GM23338 (cell line): ENCODE measurements around the gene NUDC. TPM values are rescaled to one million over a fixed set of nuclear protein-coding genes. Genes with fewer than 3 reads are reported as not detected.

ENCODE experiments used
- ATAC-seq: fragments of 200-7000 bp; cut with Tn5 transposase; 3 replicates; pipeline ENCODE4 v1.9.1; 2020
- DNase-seq: peaks from one replicate; pipeline ENCODE4 v3.0.0-alpha.2; 2015; ENCODE audit warnings: low spot score
- H2AFZ ChIP-seq: fragments of 200-600 bp; sonication (generic); 2 replicates; pipeline ENCODE4 v1.8.0; 2016; ENCODE audit warnings: antibody characterized with exemption, mild to moderate bottlenecking, moderate library complexity
- H3F3A ChIP-seq: fragments of 200-600 bp; sonication (generic); replicated peaks from 2 replicates; pipeline ENCODE4 v1.8.0; 2017; ENCODE audit warnings: antibody characterized with exemption, mixed run types, low read depth
- H3K27ac ChIP-seq: fragments of 200-600 bp; sonication (generic); 2 replicates; pipeline ENCODE4 v1.6.1; 2016; ENCODE audit warnings: low read depth
- H3K27me3 ChIP-seq: fragments of 200-600 bp; sonication (generic); 2 replicates; pipeline ENCODE4 v1.8.0; 2016; ENCODE audit warnings: mild to moderate bottlenecking, mixed run types, moderate library complexity; ENCODE audit not compliant: insufficient read depth
- H3K36me3 ChIP-seq: fragments of 200-600 bp; sonication (generic); 2 replicates; pipeline ENCODE4 v1.8.0; 2016; ENCODE audit warnings: mild to moderate bottlenecking; ENCODE audit not compliant: insufficient read depth
- H3K4me1 ChIP-seq: fragments of 200-600 bp; sonication (generic); 2 replicates; pipeline ENCODE4 v1.8.0; 2016; ENCODE audit warnings: mild to moderate bottlenecking, moderate library complexity; ENCODE audit not compliant: insufficient read depth
- H3K4me2 ChIP-seq: fragments of 200-600 bp; sonication (generic); 2 replicates; pipeline ENCODE4 v1.7.1; 2017; ENCODE audit warnings: mixed run types
- H3K4me3 ChIP-seq: fragments of 200-600 bp; sonication (generic); 2 replicates; pipeline ENCODE4 v1.6.1; 2016; ENCODE audit warnings: mixed run types
- H3K79me2 ChIP-seq: fragments of 200-600 bp; sonication (generic); replicated peaks from 2 replicates; pipeline ENCODE4 v1.8.0; 2017; ENCODE audit warnings: mild to moderate bottlenecking; ENCODE audit not compliant: insufficient read depth
- H3K9me2 ChIP-seq: fragments of 200-600 bp; sonication (generic); 2 replicates; pipeline ENCODE4 v1.8.0; 2017; ENCODE audit not compliant: insufficient read depth
- H4K20me1 ChIP-seq: fragments of 200-600 bp; sonication (generic); replicated peaks from 2 replicates; pipeline ENCODE4 v1.8.0; 2017; ENCODE audit warnings: mild to moderate bottlenecking; ENCODE audit not compliant: insufficient read depth
- H3K27ac Mint-ChIP-seq: 2 replicates; pipeline ENCODE4 v1.8.0; 2020; ENCODE audit warnings: inconsistent platforms, mild to moderate bottlenecking, moderate library complexity, mixed read lengths
- H3K27me3 Mint-ChIP-seq: 3 replicates; pipeline ENCODE4 v1.8.0; 2022; ENCODE audit warnings: low read depth, mild to moderate bottlenecking, moderate library complexity, mixed read lengths, inconsistent platforms; ENCODE audit not compliant: insufficient read depth, poor library complexity
- H3K36me3 Mint-ChIP-seq: 3 replicates; pipeline ENCODE4 v1.8.0; 2021; ENCODE audit warnings: low read depth, mild to moderate bottlenecking, inconsistent platforms, moderate library complexity, mixed read lengths
- H3K4me1 Mint-ChIP-seq: 3 replicates; pipeline ENCODE4 v1.8.0; 2020; ENCODE audit warnings: mild to moderate bottlenecking, inconsistent platforms, mixed read lengths
- H3K4me3 Mint-ChIP-seq: 3 replicates; pipeline ENCODE4 v1.8.0; 2021; ENCODE audit warnings: moderate library complexity, mild to moderate bottlenecking, inconsistent platforms, mixed read lengths
- H3K9me3 Mint-ChIP-seq: 3 replicates; pipeline ENCODE4 v1.8.0; 2020; ENCODE audit warnings: moderate library complexity, mild to moderate bottlenecking, inconsistent platforms, mixed read lengths
- CREB1 ChIP-seq: fragments of 250-450 bp; sonication (Bioruptor Pico); IDR thresholded peaks from 2 replicates; pipeline ENCODE4 v1.5.0; 2020; ENCODE audit warnings: low read depth, mild to moderate bottlenecking, moderate library complexity
- EZH2 ChIP-seq: fragments of 200-600 bp; sonication (generic); IDR thresholded peaks from one replicate; pipeline ENCODE4 v1.8.0; 2017; ENCODE audit warnings: antibody characterized with exemption, mild to moderate bottlenecking, low read depth; ENCODE audit not compliant: unreplicated experiment
- EZH2phosphoT487 ChIP-seq: fragments of 200-600 bp; sonication (generic); IDR thresholded peaks from one replicate; pipeline ENCODE4 v1.8.1; 2018; ENCODE audit warnings: antibody characterized with exemption; ENCODE audit not compliant: unreplicated experiment
- JUNB ChIP-seq: IDR thresholded peaks from one replicate; pipeline ENCODE4 v1.6.1; 2016; ENCODE audit warnings: antibody characterized with exemption; ENCODE audit not compliant: unreplicated experiment
- NANOG ChIP-seq: IDR thresholded peaks from 2 replicates; pipeline ENCODE4 v1.6.1; 2016; ENCODE audit warnings: antibody characterized with exemption, borderline replicate concordance
- POLR2AphosphoS5 ChIP-seq: IDR thresholded peaks from 2 replicates; pipeline ENCODE4 v1.6.1; 2016; ENCODE audit warnings: antibody characterized with exemption, low read depth
- STAT1 ChIP-seq: IDR thresholded peaks from one replicate; pipeline ENCODE4 v1.6.1; 2016; ENCODE audit warnings: antibody characterized with exemption; ENCODE audit not compliant: unreplicated experiment
- ZNF114 ChIP-seq: fragments of 250-450 bp; sonication (Bioruptor Pico); IDR thresholded peaks from 2 replicates; pipeline ENCODE4 v1.5.0; 2020; ENCODE audit warnings: mild to moderate bottlenecking, moderate library complexity
- ZNF331 ChIP-seq: fragments of 250-450 bp; sonication (Bioruptor Pico); IDR thresholded peaks from 2 replicates; pipeline ENCODE4 v1.5.0; 2020; ENCODE audit warnings: low read depth, mild to moderate bottlenecking, moderate library complexity
- polyA plus RNA-seq: library from polyadenylated mRNA; unstranded; fragments of >200 nt; fragmentation: Nextera tagmentation; extraction: Ambion mirVana; gene quantifications from 2 replicates; pipeline ENCODE4 v1.2.1, GENCODE V29; 2016
- total RNA-seq: library from RNA; depleted of rRNA; stranded (reverse); fragments of >200 nt; shearing (Covaris generic); gene quantifications from 2 replicates; pipeline ENCODE4 v1.2.3, GENCODE V29; 2014
- TF ChIP-seq, protein P1 (sequence below): fragments of 250-450 bp; sonication (Bioruptor Pico); IDR thresholded peaks from 2 replicates; pipeline ENCODE4 v1.5.0; 2020; ENCODE audit warnings: mild to moderate bottlenecking, moderate library complexity
- TF ChIP-seq, protein P2 (sequence below), 2 experiments: fragments of 200-600 bp in 1 of 2; sonication (generic) in 1 of 2; conservative IDR thresholded peaks; 2 replicates each; pipeline versions ENCODE4 v1.5.1 to v1.6.1; 2016 to 2017; ENCODE audit warnings: antibody characterized with exemption in 2 of 2, low read depth in 2 of 2, mild to moderate bottlenecking in 2 of 2, moderate library complexity in 1 of 2
- TF ChIP-seq, protein P3 (sequence below): IDR thresholded peaks from one replicate; pipeline ENCODE4 v1.6.1; 2018; ENCODE audit warnings: antibody characterized with exemption; ENCODE audit not compliant: unreplicated experiment
- TF ChIP-seq, protein P4 (sequence below): IDR thresholded peaks from 2 replicates; pipeline ENCODE4 v1.6.1; 2016; ENCODE audit warnings: antibody characterized with exemption

The NUDC gene
- total and polyA plus RNA-seq, 2 experiments from 2014 or later: 96.2 to 224 TPM

DNA sequence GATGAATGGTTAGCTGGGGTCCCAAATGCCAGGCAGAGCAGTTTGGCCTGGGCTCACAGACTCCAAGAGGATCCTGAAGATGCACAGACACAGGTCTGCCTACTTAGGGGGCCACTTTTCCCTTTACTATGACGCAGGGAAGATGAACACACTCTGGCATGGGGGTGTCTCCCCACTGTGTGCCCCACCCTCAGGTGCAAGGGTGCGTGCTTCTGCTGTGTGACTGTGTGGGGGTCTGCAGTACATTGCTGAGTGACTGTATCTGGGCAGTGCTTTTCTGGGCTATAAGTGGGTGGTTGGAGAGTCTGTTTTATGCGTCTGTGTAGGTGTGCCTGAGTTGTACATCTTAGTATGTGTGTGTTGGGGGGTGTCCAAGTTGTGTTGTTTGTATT lies 11.6 kb upstream of the NUDC start:
- no peak for TF ChIP-seq ZNF114 (CRISPR knock-in tag)
- no peak for TF ChIP-seq ZNF331 (CRISPR knock-in tag)
- TF ChIP-seq EZH2phosphoT487: no peak
- no peak for TF ChIP-seq STAT1
- TF ChIP-seq, protein P1, sequence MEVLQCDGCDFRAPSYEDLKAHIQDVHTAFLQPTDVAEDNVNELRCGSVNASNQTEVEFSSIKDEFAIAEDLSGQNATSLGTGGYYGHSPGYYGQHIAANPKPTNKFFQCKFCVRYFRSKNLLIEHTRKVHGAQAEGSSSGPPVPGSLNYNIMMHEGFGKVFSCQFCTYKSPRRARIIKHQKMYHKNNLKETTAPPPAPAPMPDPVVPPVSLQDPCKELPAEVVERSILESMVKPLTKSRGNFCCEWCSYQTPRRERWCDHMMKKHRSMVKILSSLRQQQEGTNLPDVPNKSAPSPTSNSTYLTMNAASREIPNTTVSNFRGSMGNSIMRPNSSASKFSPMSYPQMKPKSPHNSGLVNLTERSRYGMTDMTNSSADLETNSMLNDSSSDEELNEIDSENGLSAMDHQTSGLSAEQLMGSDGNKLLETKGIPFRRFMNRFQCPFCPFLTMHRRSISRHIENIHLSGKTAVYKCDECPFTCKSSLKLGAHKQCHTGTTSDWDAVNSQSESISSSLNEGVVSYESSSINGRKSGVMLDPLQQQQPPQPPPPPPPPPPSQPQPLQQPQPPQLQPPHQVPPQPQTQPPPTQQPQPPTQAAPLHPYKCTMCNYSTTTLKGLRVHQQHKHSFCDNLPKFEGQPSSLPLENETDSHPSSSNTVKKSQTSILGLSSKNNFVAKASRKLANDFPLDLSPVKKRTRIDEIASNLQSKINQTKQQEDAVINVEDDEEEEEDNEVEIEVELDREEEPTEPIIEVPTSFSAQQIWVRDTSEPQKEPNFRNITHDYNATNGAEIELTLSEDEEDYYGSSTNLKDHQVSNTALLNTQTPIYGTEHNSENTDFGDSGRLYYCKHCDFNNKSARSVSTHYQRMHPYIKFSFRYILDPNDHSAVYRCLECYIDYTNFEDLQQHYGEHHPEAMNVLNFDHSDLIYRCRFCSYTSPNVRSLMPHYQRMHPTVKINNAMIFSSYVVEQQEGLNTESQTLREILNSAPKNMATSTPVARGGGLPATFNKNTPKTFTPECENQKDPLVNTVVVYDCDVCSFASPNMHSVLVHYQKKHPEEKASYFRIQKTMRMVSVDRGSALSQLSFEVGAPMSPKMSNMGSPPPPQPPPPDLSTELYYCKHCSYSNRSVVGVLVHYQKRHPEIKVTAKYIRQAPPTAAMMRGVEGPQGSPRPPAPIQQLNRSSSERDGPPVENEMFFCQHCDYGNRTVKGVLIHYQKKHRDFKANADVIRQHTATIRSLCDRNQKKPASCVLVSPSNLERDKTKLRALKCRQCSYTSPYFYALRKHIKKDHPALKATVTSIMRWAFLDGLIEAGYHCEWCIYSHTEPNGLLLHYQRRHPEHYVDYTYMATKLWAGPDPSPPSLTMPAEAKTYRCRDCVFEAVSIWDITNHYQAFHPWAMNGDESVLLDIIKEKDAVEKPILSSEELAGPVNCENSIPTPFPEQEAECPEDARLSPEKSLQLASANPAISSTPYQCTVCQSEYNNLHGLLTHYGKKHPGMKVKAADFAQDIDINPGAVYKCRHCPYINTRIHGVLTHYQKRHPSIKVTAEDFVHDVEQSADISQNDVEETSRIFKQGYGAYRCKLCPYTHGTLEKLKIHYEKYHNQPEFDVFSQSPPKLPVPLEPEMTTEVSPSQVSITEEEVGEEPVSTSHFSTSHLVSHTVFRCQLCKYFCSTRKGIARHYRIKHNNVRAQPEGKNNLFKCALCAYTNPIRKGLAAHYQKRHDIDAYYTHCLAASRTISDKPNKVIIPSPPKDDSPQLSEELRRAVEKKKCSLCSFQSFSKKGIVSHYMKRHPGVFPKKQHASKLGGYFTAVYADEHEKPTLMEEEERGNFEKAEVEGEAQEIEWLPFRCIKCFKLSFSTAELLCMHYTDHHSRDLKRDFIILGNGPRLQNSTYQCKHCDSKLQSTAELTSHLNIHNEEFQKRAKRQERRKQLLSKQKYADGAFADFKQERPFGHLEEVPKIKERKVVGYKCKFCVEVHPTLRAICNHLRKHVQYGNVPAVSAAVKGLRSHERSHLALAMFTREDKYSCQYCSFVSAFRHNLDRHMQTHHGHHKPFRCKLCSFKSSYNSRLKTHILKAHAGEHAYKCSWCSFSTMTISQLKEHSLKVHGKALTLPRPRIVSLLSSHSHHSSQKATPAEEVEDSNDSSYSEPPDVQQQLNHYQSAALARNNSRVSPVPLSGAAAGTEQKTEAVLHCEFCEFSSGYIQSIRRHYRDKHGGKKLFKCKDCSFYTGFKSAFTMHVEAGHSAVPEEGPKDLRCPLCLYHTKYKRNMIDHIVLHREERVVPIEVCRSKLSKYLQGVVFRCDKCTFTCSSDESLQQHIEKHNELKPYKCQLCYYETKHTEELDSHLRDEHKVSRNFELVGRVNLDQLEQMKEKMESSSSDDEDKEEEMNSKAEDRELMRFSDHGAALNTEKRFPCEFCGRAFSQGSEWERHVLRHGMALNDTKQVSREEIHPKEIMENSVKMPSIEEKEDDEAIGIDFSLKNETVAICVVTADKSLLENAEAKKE (CRISPR knock-in tag): no peak
- no peak for TF ChIP-seq EZH2
- TF ChIP-seq JUNB: no peak
- TF ChIP-seq CREB1 (CRISPR knock-in tag): no peak
- TF ChIP-seq NANOG: no peak
- TF ChIP-seq, protein P2, sequence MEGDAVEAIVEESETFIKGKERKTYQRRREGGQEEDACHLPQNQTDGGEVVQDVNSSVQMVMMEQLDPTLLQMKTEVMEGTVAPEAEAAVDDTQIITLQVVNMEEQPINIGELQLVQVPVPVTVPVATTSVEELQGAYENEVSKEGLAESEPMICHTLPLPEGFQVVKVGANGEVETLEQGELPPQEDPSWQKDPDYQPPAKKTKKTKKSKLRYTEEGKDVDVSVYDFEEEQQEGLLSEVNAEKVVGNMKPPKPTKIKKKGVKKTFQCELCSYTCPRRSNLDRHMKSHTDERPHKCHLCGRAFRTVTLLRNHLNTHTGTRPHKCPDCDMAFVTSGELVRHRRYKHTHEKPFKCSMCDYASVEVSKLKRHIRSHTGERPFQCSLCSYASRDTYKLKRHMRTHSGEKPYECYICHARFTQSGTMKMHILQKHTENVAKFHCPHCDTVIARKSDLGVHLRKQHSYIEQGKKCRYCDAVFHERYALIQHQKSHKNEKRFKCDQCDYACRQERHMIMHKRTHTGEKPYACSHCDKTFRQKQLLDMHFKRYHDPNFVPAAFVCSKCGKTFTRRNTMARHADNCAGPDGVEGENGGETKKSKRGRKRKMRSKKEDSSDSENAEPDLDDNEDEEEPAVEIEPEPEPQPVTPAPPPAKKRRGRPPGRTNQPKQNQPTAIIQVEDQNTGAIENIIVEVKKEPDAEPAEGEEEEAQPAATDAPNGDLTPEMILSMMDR (conservative IDR thresholded peaks at IDR 0.05; ENCODE audit: low read depth in 2 of 2): no peak
- TF ChIP-seq POLR2AphosphoS5: no peak
- TF ChIP-seq, protein P3, sequence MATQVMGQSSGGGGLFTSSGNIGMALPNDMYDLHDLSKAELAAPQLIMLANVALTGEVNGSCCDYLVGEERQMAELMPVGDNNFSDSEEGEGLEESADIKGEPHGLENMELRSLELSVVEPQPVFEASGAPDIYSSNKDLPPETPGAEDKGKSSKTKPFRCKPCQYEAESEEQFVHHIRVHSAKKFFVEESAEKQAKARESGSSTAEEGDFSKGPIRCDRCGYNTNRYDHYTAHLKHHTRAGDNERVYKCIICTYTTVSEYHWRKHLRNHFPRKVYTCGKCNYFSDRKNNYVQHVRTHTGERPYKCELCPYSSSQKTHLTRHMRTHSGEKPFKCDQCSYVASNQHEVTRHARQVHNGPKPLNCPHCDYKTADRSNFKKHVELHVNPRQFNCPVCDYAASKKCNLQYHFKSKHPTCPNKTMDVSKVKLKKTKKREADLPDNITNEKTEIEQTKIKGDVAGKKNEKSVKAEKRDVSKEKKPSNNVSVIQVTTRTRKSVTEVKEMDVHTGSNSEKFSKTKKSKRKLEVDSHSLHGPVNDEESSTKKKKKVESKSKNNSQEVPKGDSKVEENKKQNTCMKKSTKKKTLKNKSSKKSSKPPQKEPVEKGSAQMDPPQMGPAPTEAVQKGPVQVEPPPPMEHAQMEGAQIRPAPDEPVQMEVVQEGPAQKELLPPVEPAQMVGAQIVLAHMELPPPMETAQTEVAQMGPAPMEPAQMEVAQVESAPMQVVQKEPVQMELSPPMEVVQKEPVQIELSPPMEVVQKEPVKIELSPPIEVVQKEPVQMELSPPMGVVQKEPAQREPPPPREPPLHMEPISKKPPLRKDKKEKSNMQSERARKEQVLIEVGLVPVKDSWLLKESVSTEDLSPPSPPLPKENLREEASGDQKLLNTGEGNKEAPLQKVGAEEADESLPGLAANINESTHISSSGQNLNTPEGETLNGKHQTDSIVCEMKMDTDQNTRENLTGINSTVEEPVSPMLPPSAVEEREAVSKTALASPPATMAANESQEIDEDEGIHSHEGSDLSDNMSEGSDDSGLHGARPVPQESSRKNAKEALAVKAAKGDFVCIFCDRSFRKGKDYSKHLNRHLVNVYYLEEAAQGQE: no peak
- TF ChIP-seq, protein P4, sequence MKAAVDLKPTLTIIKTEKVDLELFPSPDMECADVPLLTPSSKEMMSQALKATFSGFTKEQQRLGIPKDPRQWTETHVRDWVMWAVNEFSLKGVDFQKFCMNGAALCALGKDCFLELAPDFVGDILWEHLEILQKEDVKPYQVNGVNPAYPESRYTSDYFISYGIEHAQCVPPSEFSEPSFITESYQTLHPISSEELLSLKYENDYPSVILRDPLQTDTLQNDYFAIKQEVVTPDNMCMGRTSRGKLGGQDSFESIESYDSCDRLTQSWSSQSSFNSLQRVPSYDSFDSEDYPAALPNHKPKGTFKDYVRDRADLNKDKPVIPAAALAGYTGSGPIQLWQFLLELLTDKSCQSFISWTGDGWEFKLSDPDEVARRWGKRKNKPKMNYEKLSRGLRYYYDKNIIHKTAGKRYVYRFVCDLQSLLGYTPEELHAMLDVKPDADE: no peak
- no peak overlapping the region for H3K27ac Mint-ChIP-seq
- DNase-seq (no peak), ATAC-seq (no peak)
- no peak overlapping the region for H3K4me2 ChIP-seq
- peaks cover 8% of the 10 kb centered on the region for H3K27me3 Mint-ChIP-seq
- H3K36me3 Mint-ChIP-seq: no peaks in the 10 kb centered on the region
- H4K20me1 ChIP-seq: no peaks in the 10 kb centered on the region
- H3K36me3 ChIP-seq: no peaks in the 10 kb centered on the region
- H3K4me3 Mint-ChIP-seq: no peak overlapping the region
- H3K79me2 ChIP-seq: no peaks in the 10 kb centered on the region
- no peaks in the 10 kb centered on the region; the same call in 2 of the 3 replicates for H3K4me1 Mint-ChIP-seq
- H3K27me3 ChIP-seq: no peaks in the 10 kb centered on the region
- H3K4me1 ChIP-seq: no peaks in the 10 kb centered on the region
- H3F3A ChIP-seq: no peaks in the 10 kb centered on the region
- no peaks in the 10 kb centered on the region for H3K9me2 ChIP-seq
- H3K9me3 Mint-ChIP-seq: no peaks in the 10 kb centered on the region
- H2AFZ ChIP-seq: no peak overlapping the region
- H3K27ac ChIP-seq: no peak overlapping the region
- H3K4me3 ChIP-seq: no peak overlapping the region
